NCI-H1694 treated with DMSO at 0.1 percent for 48 hours (cell line): ENCODE measurements around the gene INPP5A.
"Not testable (repeated sequence)": the region's sequence is repeated elsewhere in the genome, so short reads cannot be mapped to it uniquely, and the experiment has no call there.

Experiments used
- DNase-seq: peaks from one replicate; lab custom pipeline; 2025; lab: John Stamatoyannopoulos, UW

INPP5A gene

GRCh38 chr10:132548106-132548823 is 10.7 kb downstream of the INPP5A start:
- DNase-seq, result no peak

GRCh38 chr10:132548869-132549268 is 11.3 kb downstream of the INPP5A start:
- DNase-seq, result no peak

- no peak for DNase-seq
Measured at GRCh38 chr10:132549371-132549770, 11.8 kb downstream of the INPP5A start.

GRCh38 chr10:132550366-132551092 is 12.9 kb downstream of the INPP5A start:
- DNase-seq, result no peak

- DNase-seq, result no peak
Measured at GRCh38 chr10:132551093-132551807, 13.7 kb downstream of the INPP5A start.

GRCh38 chr10:132551808-132552130 is 14.2 kb downstream of the INPP5A start:
- no peak for DNase-seq

GRCh38 chr10:132552635-132553034 is 15.0 kb downstream of the INPP5A start:
- not testable (repeated sequence) for DNase-seq

GRCh38 chr10:132553568-132553967 is 16.0 kb downstream of the INPP5A start:
- not testable (repeated sequence) for DNase-seq

GRCh38 chr10:132554053-132554990 is 16.7 kb downstream of the INPP5A start:
- DNase-seq, result no peak

GRCh38 chr10:132554991-132555647 is 17.5 kb downstream of the INPP5A start:
- no peak for DNase-seq

GRCh38 chr10:132555648-132556575 is 18.3 kb downstream of the INPP5A start:
- no peak for DNase-seq

GRCh38 chr10:132556994-132557441 is 19.4 kb downstream of the INPP5A start:
- no peak for DNase-seq

GRCh38 chr10:132557696-132558515 is 20.3 kb downstream of the INPP5A start:
- DNase-seq, result no peak

- no peak for DNase-seq
Measured at GRCh38 chr10:132558516-132559413, 21.2 kb downstream of the INPP5A start.

- DNase-seq, result no peak
Measured at GRCh38 chr10:132559538-132559937, 22.0 kb downstream of the INPP5A start.

GRCh38 chr10:132560241-132560731 is 22.7 kb downstream of the INPP5A start:
- DNase-seq, result no peak

- DNase-seq, result no peak
Measured at GRCh38 chr10:132562177-132562915, 24.8 kb downstream of the INPP5A start.
